GM12878 (cell line): ENCODE measurements around the gene HS1BP3. TPM values are rescaled to one million over a fixed set of nuclear protein-coding genes. Genes with fewer than 3 reads are reported as not detected.

ENCODE experiments used
- ATAC-seq: fragments of 200-7000 bp; cut with Tn5 transposase; 3 replicates; pipeline ENCODE4 v1.9.1; 2020; ENCODE audit warnings: mild to moderate bottlenecking, moderate library complexity
- BruUV-seq: library from RNA; stranded (reverse); fragments of 400-500 nt; replicated peaks from 2 replicates; lab custom pipeline; 2021; lab: Mats Ljungman, UMichigan
- CTCF ChIA-PET: fragments of 300-600 bp; sonication (Branson Sonifier 250); formaldehyde crosslinking; extraction: SDS; loops from one replicate; lab custom pipeline; 2021; ENCODE audit warnings: inconsistent platforms; lab: Yijun Ruan, JAX
- POLR2A ChIA-PET: fragments of 350-600 bp; formaldehyde crosslinking; extraction: SDS; loops from one replicate; lab custom pipeline; 2021; ENCODE audit warnings: inconsistent platforms; lab: Charles Lee
- RAD21 ChIA-PET: fragments of 300-600 bp; sonication (Branson Sonifier 250); formaldehyde crosslinking; loops from one replicate; lab custom pipeline; 2023; ENCODE audit warnings: antibody characterized with exemption; ENCODE audit not compliant: unreplicated experiment; lab: Charles Lee
- SMC1A ChIA-PET: fragments of 300-600 bp; sonication (Branson Sonifier 250); formaldehyde crosslinking; loops from one replicate; lab custom pipeline; 2023; ENCODE audit not compliant: unreplicated experiment, uncharacterized antibody; lab: Charles Lee
- DNase-seq: peaks from one replicate; pipeline ENCODE4 v3.0.0-alpha.2; 2011; ENCODE audit warnings: low read depth, low spot score
- FAIRE-seq: peaks from 3 replicates; lab custom pipeline; 2011; peaks lifted over from hg19 to GRCh38; lab: Jason Lieb, UNC
- H2AFZ ChIP-seq: 2 replicates; pipeline ENCODE4 v1.6.0; 2011; ENCODE audit warnings: low read depth, low read length, control low read depth; ENCODE audit not compliant: control insufficient read depth
- H3K27ac ChIP-seq: 2 replicates; pipeline ENCODE4 v1.5.1; 2011; ENCODE audit warnings: control low read depth; ENCODE audit not compliant: control insufficient read depth, insufficient read depth
- H3K27me3 ChIP-seq, 2 experiments: replicated peaks in 1 of 2; 2 replicates each; pipeline versions ENCODE4 v1.6.0 to v1.6.1; 2011; ENCODE audit warnings: low read length in 1 of 2; ENCODE audit not compliant: control insufficient read depth in 2 of 2, insufficient read depth in 2 of 2
- H3K36me3 ChIP-seq, 2 experiments: 2 replicates each; pipeline ENCODE4 v1.5.1; 2011; ENCODE audit warnings: low read length in 1 of 2; ENCODE audit not compliant: control insufficient read depth in 2 of 2, insufficient read depth in 2 of 2
- H3K4me1 ChIP-seq: 2 replicates; pipeline ENCODE4 v1.6.1; 2011; ENCODE audit warnings: mild to moderate bottlenecking, low read length, moderate library complexity, mixed read lengths; ENCODE audit not compliant: control insufficient read depth, insufficient read depth
- H3K4me2 ChIP-seq: 2 replicates; pipeline ENCODE4 v1.6.0; 2011; ENCODE audit warnings: control low read depth; ENCODE audit not compliant: control insufficient read depth, insufficient read depth
- H3K4me3 ChIP-seq: fragments of 200-600 bp; sonication (generic); 2 replicates; pipeline ENCODE4 v1.5.1; 2016
- H3K79me2 ChIP-seq: 2 replicates; pipeline ENCODE4 v1.6.0; 2011; ENCODE audit warnings: low read length; ENCODE audit not compliant: control insufficient read depth, insufficient read depth
- H3K9ac ChIP-seq: 2 replicates; pipeline ENCODE4 v1.8.0; 2011; ENCODE audit warnings: low read length, control low read depth, mixed read lengths; ENCODE audit not compliant: control insufficient read depth, insufficient read depth
- H3K9me3 ChIP-seq: replicated peaks from 3 replicates; pipeline ENCODE4 v1.5.1; 2011; ENCODE audit warnings: mild to moderate bottlenecking, low read length; ENCODE audit not compliant: control insufficient read depth, insufficient read depth
- H4K20me1 ChIP-seq: 2 replicates; pipeline ENCODE4 v1.6.0; 2011; ENCODE audit not compliant: control insufficient read depth, insufficient read depth
- CHD1 ChIP-seq: IDR thresholded peaks from 2 replicates; pipeline ENCODE4 v1.6.1; 2012; ENCODE audit warnings: low read depth, low read length, improper control_type of control experiment
- CREM ChIP-seq: IDR thresholded peaks from 2 replicates; pipeline ENCODE4 v1.6.1; 2014; ENCODE audit warnings: antibody characterized with exemption, low read depth
- EGR1 ChIP-seq, 2 experiments: IDR thresholded peaks; 1 replicate in 1 of 2; 2 replicates in 1 of 2; pipeline ENCODE4 v1.6.1; 2011 to 2012; ENCODE audit warnings: low read depth in 2 of 2, low read length in 2 of 2, borderline replicate concordance in 1 of 2, mild to moderate bottlenecking in 1 of 2, moderate library complexity in 1 of 2
- IKZF1 ChIP-seq: fragments of 450-650 bp; conservative IDR thresholded peaks from 2 replicates; pipeline ENCODE4 v1.6.1; 2017; ENCODE audit warnings: antibody characterized with exemption, mild to moderate bottlenecking
- KDM1A ChIP-seq: fragments of 200-600 bp; sonication (generic); IDR thresholded peaks from 2 replicates; pipeline ENCODE4 v1.6.1; 2016; ENCODE audit warnings: borderline replicate concordance
- MTA3 ChIP-seq: IDR thresholded peaks from 2 replicates; pipeline ENCODE4 v1.6.1; 2012; ENCODE audit warnings: low read length, inconsistent platforms, borderline replicate concordance
- MXI1 ChIP-seq: fragments of 150-350 bp; IDR thresholded peaks from 2 replicates; pipeline ENCODE4 v1.6.1; 2011; ENCODE audit warnings: low read depth, mild to moderate bottlenecking, inconsistent platforms, low read length, improper control_type of control experiment
- NR2F1 ChIP-seq: fragments of 450-650 bp; conservative IDR thresholded peaks from 2 replicates; pipeline ENCODE4 v1.6.1; 2017; ENCODE audit warnings: mild to moderate bottlenecking
- RUNX3 ChIP-seq: IDR thresholded peaks from 2 replicates; pipeline ENCODE4 v1.6.1; 2012; ENCODE audit warnings: low read length, inconsistent platforms
- STAT3 ChIP-seq: IDR thresholded peaks from 2 replicates; pipeline ENCODE4 v1.6.1; 2011; ENCODE audit warnings: low read depth, low read length, improper control_type of control experiment
- TARDBP ChIP-seq: IDR thresholded peaks from 2 replicates; pipeline ENCODE4 v1.6.1; 2016; ENCODE audit warnings: borderline replicate concordance
- TCF3 ChIP-seq: IDR thresholded peaks from 2 replicates; pipeline ENCODE4 v1.6.1; 2012; ENCODE audit warnings: low read depth, mild to moderate bottlenecking, low read length, borderline replicate concordance; ENCODE audit not compliant: insufficient read depth
- WGBS: methylation state at CpG from one replicate; pipeline ENCODE4 v1.1.6; 2016; ENCODE audit warnings: low lambda C conversion rate; ENCODE audit not compliant: insufficient replicate concordance, insufficient coverage; ENCODE audit errors: missing lambda C conversion rate; 5-methylcytosine and 5-hydroxymethylcytosine counted together
- in situ Hi-C: fragments of 300-500 bp; cut with MboI; formaldehyde crosslinking; loops from 9 replicates; pipeline ENCODE4 v1.14.3; 2018; ENCODE audit warnings: mixed read lengths
- intact Hi-C: fragments of 100-400 bp; cut with micrococcal nuclease; formaldehyde crosslinking; loops from one replicate; pipeline ENCODE4 v1.14.2; 2022; ENCODE audit not compliant: unreplicated experiment
- polyA plus RNA-seq, 11 experiments: library from polyadenylated mRNA; depleted of rRNA in 4 of 11; unstranded in 6 of 11; stranded (reverse) in 5 of 11; fragments of >200 nt; fragmentation: Nextera tagmentation in 4 of 11; fragmentation: Illumina TruSeq in 1 of 11; extraction: Ambion mirVana in 4 of 11; extraction: Trizol in 1 of 11; gene quantifications; 1 replicate in 1 of 11; 2 replicates in 10 of 11; pipeline versions ENCODE4 v1.2.1 to v1.2.3, GENCODE V29; 2011 to 2016; ENCODE audit warnings: inconsistent platforms in 2 of 11, missing spikeins in 2 of 11, low read depth in 1 of 11
- total RNA-seq, 4 experiments: library from RNA; depleted of rRNA in 3 of 4; stranded (reverse); fragments of >200 nt in 3 of 4; fragmentation: Illumina TruSeq in 1 of 4; extraction: Trizol in 1 of 4; gene quantifications; 2 replicates each; pipeline versions ENCODE4 v1.2.1 to v1.2.3, GENCODE V29; 2013 to 2021
- TF ChIP-seq, protein P1 (sequence below): fragments of 450-650 bp; IDR thresholded peaks from 2 replicates; pipeline ENCODE4 v1.6.1; 2017; ENCODE audit warnings: low read depth, mild to moderate bottlenecking, moderate library complexity

HS1BP3 gene
- total and polyA plus RNA-seq, 10 of the 15 experiments (the other 5 are each of a cell fraction or from before 2014, with no cell fraction given) = 0.47 to 7.2 (median 4.6) TPM

DNA sequence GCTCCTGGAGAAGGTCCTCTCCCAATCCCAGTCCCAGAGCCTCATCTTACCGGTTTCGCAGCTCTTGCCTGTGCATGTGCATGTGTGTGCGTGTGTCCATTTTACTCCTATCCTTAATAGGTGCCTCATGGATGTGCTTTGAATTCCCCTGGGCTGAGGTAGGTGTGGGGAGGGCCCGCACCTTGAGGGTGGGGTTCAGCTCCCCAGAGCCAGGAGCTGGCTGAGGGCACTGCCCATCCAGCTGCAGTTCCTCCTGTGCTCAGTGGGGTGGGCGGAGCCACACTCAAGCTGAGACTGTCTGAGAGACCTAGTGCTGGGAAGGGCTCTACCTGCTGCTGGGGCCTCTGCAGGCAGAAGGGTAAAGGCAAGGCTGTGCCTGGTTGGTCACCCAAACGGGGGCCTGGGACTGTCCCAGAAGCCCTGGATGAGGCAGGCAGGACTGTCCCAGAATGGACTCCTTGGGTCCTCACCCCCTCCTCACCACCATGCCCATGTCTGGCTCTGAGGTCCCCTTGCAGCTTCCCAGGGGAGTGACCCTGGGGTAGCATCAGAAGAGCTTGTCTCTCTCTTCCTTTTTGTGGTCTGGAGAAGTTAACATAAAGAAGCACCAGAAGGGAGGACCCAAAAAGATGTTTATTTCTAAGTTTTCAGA lies 24.9 kb upstream of the HS1BP3 start:
- peak overlapping the region; percentile 80 for H3K4me2 ChIP-seq
- intact Hi-C loops = no loop called here

DNA sequence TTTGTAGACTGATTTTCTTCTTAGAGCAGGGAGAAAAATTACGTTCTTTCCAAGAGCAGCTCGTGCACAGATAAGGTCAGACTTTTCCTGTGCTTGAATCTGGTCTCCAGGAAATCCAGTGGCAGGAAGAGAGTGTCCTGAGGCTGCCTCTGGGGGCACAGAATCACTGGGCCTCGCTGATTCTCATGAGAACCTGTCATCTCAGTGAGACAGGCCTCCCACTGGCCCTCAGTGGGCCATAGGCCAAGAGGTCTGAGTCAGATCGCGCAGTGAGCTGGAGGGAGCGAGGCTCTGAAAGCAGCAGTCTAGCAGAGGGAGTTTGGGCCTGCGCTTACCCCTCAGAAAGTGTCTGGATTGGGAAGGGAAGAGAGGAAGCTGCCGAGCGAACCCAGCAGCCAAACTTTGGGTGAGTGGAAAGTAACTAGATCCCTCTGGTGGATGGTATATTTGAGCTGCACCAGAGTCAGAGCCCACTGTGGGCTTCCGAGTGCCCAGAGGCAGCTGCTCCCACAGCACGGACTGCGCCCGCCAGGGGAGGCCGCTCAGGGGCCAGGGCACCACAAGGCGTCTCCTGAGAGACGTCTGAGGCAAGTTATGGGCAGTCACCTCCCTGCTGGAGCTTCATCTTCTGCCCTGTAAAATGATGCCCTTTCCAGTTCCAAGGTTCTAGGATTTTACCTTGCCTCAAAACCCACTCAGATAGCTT lies 24.2 kb upstream of the HS1BP3 start:
- ChIA-PET SMC1A (interaction anchor here (0.6 to 1.2 kb wide), 5 partner anchors 14 to 293 kb away, joined by 3 to 5 read pairs (median 3); no protein-coding TSS in a partner anchor), RAD21 (interaction anchor here (1.3 to 2.9 kb wide), 2 partner anchors 9 to 69 kb away, joined by 4 to 9 read pairs; no protein-coding TSS in a partner anchor), CTCF (interaction anchor here (0.9 to 7.4 kb wide), 10 partner anchors 9 to 287 kb away, joined by 3 to 82 read pairs (median 4); partner anchors contain the start of gene HS1BP3), POLR2A (no interaction called here)
- H3K9ac ChIP-seq = no peak overlapping the region
- FAIRE-seq (no peak), ATAC-seq (no peak), DNase-seq (no peak)
- H3K27ac ChIP-seq = peak overlapping the region; percentile 69; the same call in 1 of the 2 replicates
- H3K9me3 ChIP-seq = no peaks in the 10 kb centered on the region; the same call in 2 of the 3 replicates
- H4K20me1 ChIP-seq = no peaks in the 10 kb centered on the region
- peak overlapping the region; percentile 80; the same call in 1 of the 2 replicates for H3K4me2 ChIP-seq
- H3K4me3 ChIP-seq = no peak overlapping the region
- in situ Hi-C loops (loop anchor here (25.0 kb wide), 1 partner anchor 437 kb away; the partner anchor contains the start of gene TDRD15), intact Hi-C loops (no loop called here)
- TF ChIP-seq, protein P1, sequence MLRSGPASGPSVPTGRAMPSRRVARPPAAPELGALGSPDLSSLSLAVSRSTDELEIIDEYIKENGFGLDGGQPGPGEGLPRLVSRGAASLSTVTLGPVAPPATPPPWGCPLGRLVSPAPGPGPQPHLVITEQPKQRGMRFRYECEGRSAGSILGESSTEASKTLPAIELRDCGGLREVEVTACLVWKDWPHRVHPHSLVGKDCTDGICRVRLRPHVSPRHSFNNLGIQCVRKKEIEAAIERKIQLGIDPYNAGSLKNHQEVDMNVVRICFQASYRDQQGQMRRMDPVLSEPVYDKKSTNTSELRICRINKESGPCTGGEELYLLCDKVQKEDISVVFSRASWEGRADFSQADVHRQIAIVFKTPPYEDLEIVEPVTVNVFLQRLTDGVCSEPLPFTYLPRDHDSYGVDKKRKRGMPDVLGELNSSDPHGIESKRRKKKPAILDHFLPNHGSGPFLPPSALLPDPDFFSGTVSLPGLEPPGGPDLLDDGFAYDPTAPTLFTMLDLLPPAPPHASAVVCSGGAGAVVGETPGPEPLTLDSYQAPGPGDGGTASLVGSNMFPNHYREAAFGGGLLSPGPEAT = no peak
- no peak for TF ChIP-seq MTA3
- TF ChIP-seq KDM1A = no peak
- no peak for TF ChIP-seq CREM
- no peak for TF ChIP-seq TARDBP
- no peak for TF ChIP-seq STAT3
- TF ChIP-seq TCF3 = no peak
- no peak for TF ChIP-seq CHD1
- TF ChIP-seq IKZF1 = no peak
- TF ChIP-seq MXI1 = no peak
- no peak for TF ChIP-seq NR2F1
- peaks cover 0 to 6% of the 10 kb centered on the region in 2 experiments; a peak in 3 of 4 replicates for H3K27me3 ChIP-seq
- 71% methylated on average over 16 of the region's 16 CpGs for WGBS
- H3K79me2 ChIP-seq = no peaks in the 10 kb centered on the region
- peaks cover 37% of the 10 kb centered on the region for H3K4me1 ChIP-seq
- no peaks in the 10 kb centered on the region; a peak in 1 of 4 replicates for H3K36me3 ChIP-seq
- BruUV-seq = no TSS peak
- no peak overlapping the region for H2AFZ ChIP-seq

More for the DNA sequence above, 24.9 kb upstream of the HS1BP3 start:
- no TSS peak for BruUV-seq
- DNase-seq = peak; percentile 15
- H3K4me1 ChIP-seq = peaks cover 37% of the 10 kb centered on the region
- peak; percentile 89 for ATAC-seq
- no peaks in the 10 kb centered on the region for H3K79me2 ChIP-seq
- H3K9me3 ChIP-seq = no peaks in the 10 kb centered on the region; the same call in 2 of the 3 replicates
- SMC1A ChIA-PET = interaction anchor here (0.6 to 2.8 kb wide), 7 partner anchors 14 to 292 kb away, joined by 3 to 9 read pairs (median 4); no protein-coding TSS in a partner anchor
- FAIRE-seq = peak; percentile 89
- peak overlapping the region; percentile 69 for H3K27ac ChIP-seq
- CTCF ChIA-PET = interaction anchor here (0.7 to 7.4 kb wide), 13 partner anchors 9 to 324 kb away, joined by 3 to 82 read pairs (median 3); partner anchors contain the start of gene HS1BP3
- no peaks in the 10 kb centered on the region for H4K20me1 ChIP-seq
- peaks cover 0 to 6% of the 10 kb centered on the region in 2 experiments; a peak in 3 of 4 replicates for H3K27me3 ChIP-seq
- H3K9ac ChIP-seq = no peak overlapping the region
- WGBS = 9% methylated on average over 6 of the region's 6 CpGs
- no peak for TF ChIP-seq EGR1 (IDR thresholded peaks at IDR 0.05; ENCODE audit: borderline replicate concordance in 1 of 2, low read depth in 2 of 2, low read length in 2 of 2)
- 0 out of 2 replicates have a peak, but pooled peaks have one; percentile 13 for TF ChIP-seq RUNX3
- RAD21 ChIA-PET = interaction anchor here (0.8 to 2.9 kb wide), 5 partner anchors 10 to 286 kb away, joined by 3 to 9 read pairs (median 4); partner anchors contain the start of gene HS1BP3
- H3K36me3 ChIP-seq = no peaks in the 10 kb centered on the region; a peak in 1 of 4 replicates
- POLR2A ChIA-PET = no interaction called here
- no peak overlapping the region for H3K4me3 ChIP-seq
- no peak overlapping the region for H2AFZ ChIP-seq
- in situ Hi-C loops = no loop called here
